ENCODE measurements around the gene COL27A1.

DNA sequence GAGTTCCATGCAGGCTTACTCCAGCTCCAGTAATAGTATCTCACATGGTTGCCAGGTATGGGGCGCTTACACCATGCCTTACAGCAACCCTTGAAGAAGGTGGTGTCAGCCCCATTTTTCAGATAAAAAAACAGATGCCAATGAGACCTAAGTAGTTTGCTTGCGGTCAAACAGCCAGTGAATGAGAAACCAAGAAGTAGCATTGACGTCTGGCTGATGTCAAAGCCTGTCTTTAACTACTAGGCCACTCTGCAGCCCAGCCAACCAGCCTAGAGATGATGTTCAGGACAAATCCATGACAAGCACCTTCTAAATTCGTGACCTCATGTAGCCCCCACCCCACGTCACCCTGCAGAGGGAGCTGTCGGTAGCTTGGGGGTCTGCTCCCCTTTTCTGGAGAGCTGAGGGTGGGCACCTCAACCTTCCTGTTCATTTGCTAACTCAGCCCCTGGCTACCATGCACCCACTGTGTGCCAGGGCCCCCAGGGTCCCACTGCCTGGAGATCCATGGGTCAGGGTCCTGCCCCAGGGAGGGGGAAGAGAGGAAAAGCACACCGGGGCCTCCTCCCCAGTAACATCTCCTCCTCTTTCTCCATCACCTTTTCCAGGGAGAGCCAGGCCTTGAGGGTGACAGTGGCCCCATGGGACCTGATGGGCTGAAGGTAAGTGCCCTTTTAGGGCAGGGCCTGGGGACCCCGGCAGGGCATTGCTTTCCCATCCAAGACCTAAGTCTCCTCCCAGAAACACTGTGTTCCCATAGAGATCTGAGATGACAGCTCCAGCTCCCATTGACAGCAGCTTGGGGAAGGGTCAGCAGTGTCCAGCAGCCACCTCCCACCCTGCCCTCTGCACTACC lies 115.0 kb downstream of the COL27A1 start:
- TF ChIP-seq CTCF (IDR thresholded peaks at IDR 0.05) (no peak), EP300 (IDR thresholded peaks at IDR 0.05; ENCODE audit: low read depth) (no peak), POLR2A (IDR thresholded peaks at IDR 0.05) (no peak), POLR2AphosphoS5 (IDR thresholded peaks at IDR 0.05) (no peak)

Measured in transverse colon (tissue), 4 donors.